Vagina (tissue), 2 donors: ENCODE results near the gene HAX1. TPM values are rescaled to one million over a fixed set of nuclear protein-coding genes. Genes with fewer than 3 reads are reported as not detected.

Source experiments
- DNase-seq, 2 donors: peaks; one replicate each; pipeline ENCODE4 v3.0.0-alpha.2; 2017; ENCODE audit errors: extremely low spot score in 2 of 2
- H3K27ac ChIP-seq: fragments of 200-600 bp; sonication (generic); one replicate; pipeline ENCODE4 v1.5.1; 2019
- H3K27me3 ChIP-seq: fragments of 200-600 bp; sonication (generic); one replicate; pipeline ENCODE4 v1.5.1; 2019
- H3K36me3 ChIP-seq, 2 donors: fragments of 200-600 bp; sonication (generic); one replicate each; pipeline ENCODE4 v1.5.1; 2017 to 2019
- H3K4me1 ChIP-seq: fragments of 200-600 bp; sonication (generic); one replicate; pipeline ENCODE4 v1.5.1; 2019
- H3K4me3 ChIP-seq, 2 donors: fragments of 200-600 bp; sonication (generic); 1 replicate in 1 of 2; 2 replicates in 1 of 2; pipeline ENCODE4 v1.5.1; 2016 to 2019
- H3K9me3 ChIP-seq: fragments of 200-600 bp; sonication (generic); one replicate; pipeline ENCODE4 v1.5.1; 2019
- CTCF ChIP-seq, 3 experiments: fragments of 450-650 bp in 2 of 3; fragments of 200-600 bp in 1 of 3; sonication (generic) in 1 of 3; IDR thresholded peaks; one replicate each; pipeline ENCODE4 v1.5.1; 2017 to 2019; ENCODE audit warnings: antibody characterized with exemption in 3 of 3, mild to moderate bottlenecking in 2 of 3, moderate library complexity in 2 of 3
- POLR2A ChIP-seq, 2 donors: fragments of 450-650 bp; IDR thresholded peaks; one replicate each; pipeline ENCODE4 v1.6.1; 2017; ENCODE audit warnings: antibody characterized with exemption in 2 of 2, mild to moderate bottlenecking in 2 of 2, moderate library complexity in 2 of 2
- POLR2AphosphoS5 ChIP-seq, 2 donors: sonication (generic); formaldehyde crosslinking; IDR thresholded peaks; one replicate each; pipeline ENCODE4 v1.9.0; 2017; ENCODE audit warnings: antibody characterized with exemption in 2 of 2, mild to moderate bottlenecking in 2 of 2, low read depth in 1 of 2; ENCODE audit not compliant: insufficient read depth in 1 of 2
- intact Hi-C: fragments of 100-400 bp; cut with DNase I; formaldehyde crosslinking; loops from one replicate; pipeline ENCODE4 v1.15.1; 2023
- total RNA-seq: library from RNA; depleted of rRNA; stranded (reverse); fragments of >200 nt; gene quantifications from one replicate; pipeline ENCODE4 v1.2.3, GENCODE V29; 2016

Gene HAX1
- total RNA-seq, 1 donor from 2014 or later = 80.3 TPM

- Histone ChIP-seq H3K27ac (no peak overlapping the region), H3K4me3 (no peak overlapping the region), H3K4me1 (no peaks in the 10 kb centered on the region), H3K36me3 (peaks cover 2 to 83% of the 10 kb centered on the region in 2 donors), H3K27me3 (no peaks in the 10 kb centered on the region), H3K9me3 (no peaks in the 10 kb centered on the region)
- TF ChIP-seq CTCF (IDR thresholded peaks at IDR 0.05) = no peak
- no peak for TF ChIP-seq POLR2A (IDR thresholded peaks at IDR 0.05)
- TF ChIP-seq POLR2AphosphoS5 (IDR thresholded peaks at IDR 0.05; ENCODE audit: insufficient read depth in 1 of 2, low read depth in 1 of 2) = no peak
- intact Hi-C loops = no loop called here
- DNase-seq = no peak
Observed at GRCh38 chr1:154241703-154242351, 30.6 kb upstream of the HAX1 start.

- no peak for DNase-seq
- TF ChIP-seq CTCF (IDR thresholded peaks at IDR 0.05) = no peak
- TF ChIP-seq POLR2A (IDR thresholded peaks at IDR 0.05) = no peak
- TF ChIP-seq POLR2AphosphoS5 (IDR thresholded peaks at IDR 0.05; ENCODE audit: insufficient read depth in 1 of 2, low read depth in 1 of 2) = no peak
- no peaks in the 10 kb centered on the region for H3K9me3 ChIP-seq
- intact Hi-C loops = no loop called here
- peaks cover 20 to 99% of the 10 kb centered on the region in 2 donors for H3K36me3 ChIP-seq
- no peaks in the 10 kb centered on the region for H3K27me3 ChIP-seq
- H3K4me3 ChIP-seq = no peak overlapping the region
- H3K27ac ChIP-seq = no peak overlapping the region
- H3K4me1 ChIP-seq = no peaks in the 10 kb centered on the region
Observed at GRCh38 chr1:154253671-154254070, 18.8 kb upstream of the HAX1 start.

- no peak for DNase-seq
Observed at GRCh38 chr1:154256686-154257085, 15.7 kb upstream of the HAX1 start.

GRCh38 chr1:154258784-154259183, 13.6 kb upstream of the HAX1 start:
- TF ChIP-seq POLR2AphosphoS5 (IDR thresholded peaks at IDR 0.05; ENCODE audit: insufficient read depth in 1 of 2, low read depth in 1 of 2) (no peak), CTCF (IDR thresholded peaks at IDR 0.05) (no peak), POLR2A (IDR thresholded peaks at IDR 0.05) (no peak)
- no peaks in the 10 kb centered on the region for H3K4me1 ChIP-seq
- peaks cover 20 to 98% of the 10 kb centered on the region in 2 donors for H3K36me3 ChIP-seq
- H3K9me3 ChIP-seq = no peaks in the 10 kb centered on the region
- DNase-seq = no peak
- no peak overlapping the region for H3K27ac ChIP-seq
- H3K4me3 ChIP-seq = no peak overlapping the region
- no peaks in the 10 kb centered on the region for H3K27me3 ChIP-seq
- intact Hi-C loops = no loop called here

More at GRCh38 chr1:154256686-154257085, 15.7 kb upstream of the HAX1 start:
- Histone ChIP-seq H3K9me3 (no peaks in the 10 kb centered on the region), H3K27me3 (no peaks in the 10 kb centered on the region), H3K36me3 (peaks cover 20 to 100% of the 10 kb centered on the region in 2 donors), H3K4me1 (no peaks in the 10 kb centered on the region), H3K4me3 (no peak overlapping the region), H3K27ac (no peak overlapping the region)
- intact Hi-C loops = no loop called here
- TF ChIP-seq POLR2A (IDR thresholded peaks at IDR 0.05) = no peak
- no peak for TF ChIP-seq POLR2AphosphoS5 (IDR thresholded peaks at IDR 0.05; ENCODE audit: insufficient read depth in 1 of 2, low read depth in 1 of 2)
- no peak for TF ChIP-seq CTCF (IDR thresholded peaks at IDR 0.05)

GRCh38 chr1:154260127-154260526, 12.3 kb upstream of the HAX1 start:
- intact Hi-C loops = no loop called here
- no peak for TF ChIP-seq CTCF (IDR thresholded peaks at IDR 0.05)
- TF ChIP-seq POLR2AphosphoS5 (IDR thresholded peaks at IDR 0.05; ENCODE audit: insufficient read depth in 1 of 2, low read depth in 1 of 2) = no peak
- no peak for TF ChIP-seq POLR2A (IDR thresholded peaks at IDR 0.05)
- H3K36me3 ChIP-seq = peaks cover 20 to 84% of the 10 kb centered on the region in 2 donors
- H3K4me1 ChIP-seq = no peaks in the 10 kb centered on the region
- H3K27me3 ChIP-seq = no peaks in the 10 kb centered on the region
- no peak overlapping the region for H3K27ac ChIP-seq
- no peak for DNase-seq
- no peaks in the 10 kb centered on the region for H3K9me3 ChIP-seq
- no peak overlapping the region for H3K4me3 ChIP-seq
